Central memory CD8-positive, alpha-beta T cell (primary cell): ENCODE results near the gene RANGRF.
"Not testable (repeated sequence)": the region's sequence is repeated elsewhere in the genome, so short reads cannot be mapped to it uniquely, and the experiment has no call there.

Experiments
- ATAC-seq: fragments of 150-1000 bp; cut with Tn5 transposase; replicated peaks from 2 replicates; pipeline ENCODE4 v1.10.0; 2022; ENCODE audit warnings: mild to moderate bottlenecking, moderate FRiP score, moderate number of reproducible peaks; ENCODE audit not compliant: poor library complexity, severe bottlenecking; ENCODE audit errors: extremely low read depth
- DNase-seq, 2 donors: peaks; one replicate each; pipeline ENCODE4 v3.0.0; 2021; ENCODE audit warnings: low spot score in 2 of 2
- H3K27ac Mint-ChIP-seq: one replicate; pipeline ENCODE4 v1.8.0; 2022; ENCODE audit warnings: low read depth, mild to moderate bottlenecking, moderate library complexity, mixed read lengths
- H3K27me3 Mint-ChIP-seq: one replicate; pipeline ENCODE4 v1.8.0; 2022; ENCODE audit warnings: mixed read lengths
- H3K36me3 Mint-ChIP-seq: one replicate; pipeline ENCODE4 v1.8.0; 2022; ENCODE audit warnings: mild to moderate bottlenecking, moderate library complexity, mixed read lengths; ENCODE audit not compliant: insufficient read depth
- H3K4me1 Mint-ChIP-seq: one replicate; pipeline ENCODE4 v1.8.0; 2022; ENCODE audit warnings: mixed read lengths
- H3K4me3 Mint-ChIP-seq: one replicate; pipeline ENCODE4 v1.8.0; 2022; ENCODE audit warnings: mild to moderate bottlenecking, moderate library complexity, mixed read lengths
- H3K9me3 Mint-ChIP-seq: one replicate; pipeline ENCODE4 v1.8.0; 2022; ENCODE audit warnings: mixed read lengths

The RANGRF gene

DNA sequence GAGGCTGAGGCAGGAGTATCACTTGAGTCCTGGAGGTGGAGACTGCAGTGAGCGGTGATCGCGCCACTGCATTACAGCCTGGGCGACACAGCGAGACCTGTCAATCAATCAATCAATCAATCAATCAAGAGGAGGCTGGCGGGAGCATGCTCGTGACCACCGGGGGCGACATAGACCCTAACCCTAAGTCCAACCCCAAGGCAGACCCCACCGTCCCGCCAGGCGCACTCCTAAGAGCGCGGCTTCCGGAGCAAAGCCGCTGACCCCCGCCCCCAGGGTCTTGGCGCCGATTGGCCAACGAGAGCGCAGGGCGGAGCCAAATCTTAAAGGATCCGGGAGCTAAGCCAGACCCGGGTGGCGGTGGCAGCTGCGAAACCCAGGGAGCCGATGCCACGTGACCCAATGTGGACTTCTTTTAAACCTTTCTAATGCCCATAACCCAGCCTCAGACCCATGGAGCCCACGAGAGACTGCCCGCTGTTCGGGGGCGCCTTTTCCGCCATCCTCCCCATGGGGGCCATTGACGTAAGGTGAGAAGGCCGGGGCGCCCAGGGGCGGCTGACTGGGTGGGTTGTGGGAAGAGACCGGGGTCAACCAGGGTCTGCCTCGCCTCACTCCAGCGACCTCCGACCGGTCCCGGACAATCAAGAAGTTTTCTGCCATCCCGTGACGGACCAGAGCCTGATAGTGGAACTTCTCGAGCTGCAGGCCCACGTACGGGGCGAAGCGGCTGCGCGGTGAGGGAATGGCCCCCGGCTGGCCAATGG, at the start of gene RANGRF:
Gene RANGRF (plus strand): TSS at position 335 of the 767 bp plus-strand sequence. CDS start 119 bp downstream, at position 454.
- H3K27me3 Mint-ChIP-seq, result no peaks in the 10 kb centered on the region
- H3K27ac Mint-ChIP-seq, result peak within 1 kb of the TSS; percentile 91
- H3K4me3 Mint-ChIP-seq, result peak within 1 kb of the TSS; percentile 94
- no peaks in the 10 kb centered on the region for H3K9me3 Mint-ChIP-seq
- H3K36me3 Mint-ChIP-seq, result peaks cover 7% of the 10 kb centered on the region
- DNase-seq (peak; percentile 59 to 62), ATAC-seq (peak; percentile 87)
- H3K4me1 Mint-ChIP-seq, result peaks cover 54% of the 10 kb centered on the region

GRCh38 chr17:8243827-8244226, 44.6 kb upstream of the RANGRF start:
- Mint-ChIP-seq H3K27ac (no peak overlapping the region), H3K4me1 (peaks cover 51% of the 10 kb centered on the region), H3K4me3 (peak overlapping the region; percentile 38), H3K27me3 (no peaks in the 10 kb centered on the region), H3K9me3 (no peaks in the 10 kb centered on the region), H3K36me3 (peaks cover 79% of the 10 kb centered on the region)
- DNase-seq, result no peak
- no peak for ATAC-seq

DNA sequence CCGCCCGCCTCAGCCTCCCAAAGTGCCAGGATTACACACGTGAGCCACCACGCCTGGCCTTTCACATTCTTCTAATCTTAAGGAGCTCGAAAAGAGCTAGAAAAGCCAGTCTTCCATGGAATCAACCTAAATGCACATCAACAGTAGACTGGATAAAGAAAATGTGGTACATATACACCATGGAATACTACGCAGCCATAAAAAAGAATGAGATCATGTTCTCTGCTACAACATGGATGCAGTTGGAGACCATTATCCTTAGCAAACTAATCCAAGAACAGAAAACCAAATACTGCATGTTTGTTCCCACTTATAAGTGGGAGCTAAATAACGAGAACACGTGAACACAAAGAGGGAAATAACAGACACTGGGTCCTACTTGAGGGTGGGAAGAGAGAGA, 43.7 kb upstream of the RANGRF start:
- H3K4me3 Mint-ChIP-seq, result no peak overlapping the region
- no peak for DNase-seq
- no peaks in the 10 kb centered on the region for H3K27me3 Mint-ChIP-seq
- peaks cover 77% of the 10 kb centered on the region for H3K36me3 Mint-ChIP-seq
- peaks cover 60% of the 10 kb centered on the region for H3K4me1 Mint-ChIP-seq
- ATAC-seq, result no peak
- H3K27ac Mint-ChIP-seq, result no peak overlapping the region
- H3K9me3 Mint-ChIP-seq, result no peaks in the 10 kb centered on the region

DNA sequence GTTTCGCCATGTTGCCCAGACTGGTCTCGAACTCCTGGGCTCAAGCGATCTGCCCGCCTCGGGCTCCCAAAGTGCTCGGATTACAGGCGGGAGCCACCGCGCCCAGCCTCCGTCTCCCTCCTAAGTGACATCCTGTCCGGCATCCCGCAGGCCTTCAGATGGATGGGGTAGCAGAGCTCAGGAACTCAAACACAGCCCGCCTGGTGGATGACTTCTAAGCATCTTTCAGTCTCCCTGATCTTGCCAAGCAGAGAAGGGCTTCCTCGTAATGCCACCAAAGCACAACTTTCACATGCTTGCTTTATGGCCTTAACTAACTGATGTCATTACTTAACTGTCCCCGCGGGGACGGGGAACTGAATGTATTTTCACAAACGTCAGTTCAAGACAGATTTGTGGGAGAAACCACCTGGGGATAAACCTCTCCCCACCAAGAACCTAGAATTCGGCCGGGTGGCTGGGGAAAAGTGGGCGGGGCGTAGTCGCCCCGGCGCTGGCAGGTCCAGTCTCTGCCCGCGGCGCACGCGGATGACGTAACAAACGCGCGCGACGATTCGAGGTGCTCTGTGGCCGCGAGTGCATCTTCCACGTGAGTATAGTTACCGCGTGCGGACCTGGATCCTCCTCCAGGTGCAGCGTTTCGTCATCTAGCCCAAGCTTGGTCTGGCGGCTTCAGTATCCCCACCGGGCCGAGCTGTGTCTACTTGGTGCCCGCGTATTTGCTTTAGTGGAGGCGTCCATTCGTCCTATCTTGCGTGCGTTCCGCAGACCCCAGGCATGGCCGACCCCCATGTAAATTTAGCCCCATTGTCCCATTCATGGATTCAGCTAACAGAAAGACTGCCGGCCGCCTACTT, 39.5 kb upstream of the RANGRF start, which contains the start of gene PFAS:
Gene PFAS (plus strand): TSS at position 539 of the 857 bp plus-strand sequence. CDS start 4,649 bp downstream, outside the sequence.
- Mint-ChIP-seq H3K4me1 (peaks cover 58% of the 10 kb centered on the region), H3K36me3 (peaks cover 44% of the 10 kb centered on the region), H3K27ac (peak within 1 kb of the TSS; percentile 99), H3K9me3 (no peaks in the 10 kb centered on the region), H3K27me3 (no peaks in the 10 kb centered on the region), H3K4me3 (peak within 1 kb of the TSS; percentile 100)
- DNase-seq (peak; percentile 94), ATAC-seq (peak; percentile 34)

DNA sequence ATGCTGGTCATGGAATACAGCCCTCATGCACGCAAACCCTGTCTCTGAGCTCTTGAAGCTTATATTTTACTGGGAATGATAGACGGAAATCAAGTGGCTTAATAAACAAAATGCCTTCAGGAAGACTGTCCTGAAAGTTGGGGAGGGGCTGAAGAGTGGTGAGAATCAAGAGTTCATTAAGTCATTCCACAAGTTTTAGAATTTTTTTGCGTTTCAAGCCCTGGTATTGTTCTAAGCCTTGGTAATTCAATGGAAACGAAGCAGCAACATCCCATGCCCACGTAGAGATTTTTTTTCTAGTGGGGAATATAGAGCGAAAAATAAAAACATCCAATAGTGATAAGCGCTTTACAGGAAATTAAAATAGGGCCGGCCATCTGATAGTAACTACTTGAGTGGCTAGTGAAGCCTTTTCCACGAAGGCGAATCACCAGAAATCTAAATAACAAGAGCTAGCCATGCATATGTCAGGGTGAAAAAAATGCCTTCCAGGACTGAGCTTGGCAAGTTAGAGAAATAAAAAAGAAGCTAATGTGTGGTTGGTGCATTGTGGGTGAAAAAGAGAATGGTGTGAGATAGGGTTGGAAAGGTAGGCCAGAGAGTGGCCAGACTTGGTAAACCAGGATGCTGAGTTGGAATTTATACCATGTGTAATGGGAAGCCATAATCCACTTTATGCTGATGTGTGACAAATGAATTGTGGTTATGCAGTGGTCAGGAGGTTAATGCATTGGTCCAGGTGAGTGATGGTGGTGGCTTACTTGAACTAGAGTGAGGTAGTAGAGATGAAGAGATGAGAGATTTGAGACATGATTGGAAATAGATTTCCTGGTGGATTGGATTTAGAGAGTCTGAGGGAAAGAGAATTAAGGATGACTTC, 38.6 kb upstream of the RANGRF start:
- Mint-ChIP-seq H3K27ac (peak overlapping the region; percentile 99), H3K4me1 (peaks cover 49% of the 10 kb centered on the region), H3K9me3 (no peaks in the 10 kb centered on the region), H3K4me3 (peak overlapping the region; percentile 100), H3K36me3 (peaks cover 40% of the 10 kb centered on the region), H3K27me3 (no peaks in the 10 kb centered on the region)
- no peak for DNase-seq
- ATAC-seq, result no peak

GRCh38 chr17:8251411-8251810, 37.1 kb upstream of the RANGRF start:
- ATAC-seq, H3K9me3 Mint-ChIP-seq, H3K27me3 Mint-ChIP-seq, DNase-seq, H3K4me3 Mint-ChIP-seq, H3K27ac Mint-ChIP-seq: not testable (repeated sequence)
- H3K4me1 Mint-ChIP-seq, result peaks cover 34% of the 10 kb centered on the region
- peaks cover 29% of the 10 kb centered on the region for H3K36me3 Mint-ChIP-seq

DNA sequence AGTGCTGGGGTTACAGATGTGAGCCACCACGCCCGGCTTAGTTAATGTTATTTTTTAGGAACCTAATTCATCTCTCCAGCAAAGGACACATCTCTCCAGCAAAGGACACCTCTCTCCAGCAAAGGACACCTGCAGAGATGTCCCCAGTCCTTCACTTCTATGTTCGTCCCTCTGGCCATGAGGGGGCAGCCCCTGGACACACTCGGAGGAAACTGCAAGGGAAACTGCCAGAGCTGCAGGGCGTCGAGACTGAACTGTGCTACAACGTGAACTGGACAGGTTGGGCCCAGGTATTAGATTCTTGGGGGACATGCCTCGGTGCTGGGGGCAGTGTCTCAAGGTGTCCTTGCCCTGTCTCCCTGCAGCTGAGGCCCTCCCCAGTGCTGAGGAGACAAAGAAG, 34.7 kb upstream of the RANGRF start:
- Mint-ChIP-seq H3K27me3 (no peaks in the 10 kb centered on the region), H3K4me3 (no peak overlapping the region), H3K36me3 (peaks cover 9% of the 10 kb centered on the region), H3K27ac (no peak overlapping the region), H3K4me1 (peaks cover 19% of the 10 kb centered on the region), H3K9me3 (no peaks in the 10 kb centered on the region)
- DNase-seq, result no peak
- no peak for ATAC-seq

- no peaks in the 10 kb centered on the region for H3K9me3 Mint-ChIP-seq
- no peaks in the 10 kb centered on the region for H3K27me3 Mint-ChIP-seq
- H3K4me1 Mint-ChIP-seq, result peaks cover 8% of the 10 kb centered on the region
- H3K27ac Mint-ChIP-seq, result no peak overlapping the region
- ATAC-seq (no peak), DNase-seq (no peak)
- no peak overlapping the region for H3K4me3 Mint-ChIP-seq
- peaks cover 6% of the 10 kb centered on the region for H3K36me3 Mint-ChIP-seq
Observed at GRCh38 chr17:8254881-8255280, 33.6 kb upstream of the RANGRF start.

DNA sequence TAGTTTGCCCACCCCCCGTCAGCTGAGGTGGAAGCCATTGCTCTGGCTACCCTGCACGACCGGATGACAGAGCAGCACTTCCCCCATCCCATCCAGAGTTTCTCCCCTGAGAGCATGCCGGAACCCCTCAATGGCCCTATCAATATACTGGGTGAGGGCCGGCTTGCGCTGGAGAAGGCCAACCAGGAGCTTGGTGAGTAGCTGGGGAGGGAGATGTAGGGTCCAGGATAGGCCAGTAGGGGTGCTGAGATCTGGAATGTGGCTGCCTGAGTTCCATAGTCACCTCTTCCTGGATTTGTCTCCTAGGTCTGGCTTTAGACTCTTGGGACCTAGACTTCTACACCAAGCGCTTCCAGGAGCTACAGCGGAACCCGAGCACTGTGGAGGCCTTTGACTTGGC, 33.0 kb upstream of the RANGRF start:
- no peak for DNase-seq
- Mint-ChIP-seq H3K9me3 (no peaks in the 10 kb centered on the region), H3K27me3 (no peaks in the 10 kb centered on the region), H3K27ac (no peak overlapping the region), H3K36me3 (peaks cover 6% of the 10 kb centered on the region), H3K4me3 (no peak overlapping the region), H3K4me1 (peaks cover 2% of the 10 kb centered on the region)
- no peak for ATAC-seq

- no peak overlapping the region for H3K4me3 Mint-ChIP-seq
- H3K27ac Mint-ChIP-seq, result no peak overlapping the region
- H3K9me3 Mint-ChIP-seq, result no peaks in the 10 kb centered on the region
- H3K36me3 Mint-ChIP-seq, result peaks cover 6% of the 10 kb centered on the region
- no peaks in the 10 kb centered on the region for H3K27me3 Mint-ChIP-seq
- DNase-seq (no peak), ATAC-seq (no peak)
- H3K4me1 Mint-ChIP-seq, result no peaks in the 10 kb centered on the region
Observed at GRCh38 chr17:8256291-8256690, 32.2 kb upstream of the RANGRF start.

GRCh38 chr17:8256691-8257090, 31.8 kb upstream of the RANGRF start:
- no peak for ATAC-seq
- peaks cover 6% of the 10 kb centered on the region for H3K36me3 Mint-ChIP-seq
- DNase-seq, result no peak
- no peaks in the 10 kb centered on the region for H3K27me3 Mint-ChIP-seq
- no peaks in the 10 kb centered on the region for H3K9me3 Mint-ChIP-seq
- H3K4me1 Mint-ChIP-seq, result no peaks in the 10 kb centered on the region
- no peak overlapping the region for H3K27ac Mint-ChIP-seq
- no peak overlapping the region for H3K4me3 Mint-ChIP-seq

DNA sequence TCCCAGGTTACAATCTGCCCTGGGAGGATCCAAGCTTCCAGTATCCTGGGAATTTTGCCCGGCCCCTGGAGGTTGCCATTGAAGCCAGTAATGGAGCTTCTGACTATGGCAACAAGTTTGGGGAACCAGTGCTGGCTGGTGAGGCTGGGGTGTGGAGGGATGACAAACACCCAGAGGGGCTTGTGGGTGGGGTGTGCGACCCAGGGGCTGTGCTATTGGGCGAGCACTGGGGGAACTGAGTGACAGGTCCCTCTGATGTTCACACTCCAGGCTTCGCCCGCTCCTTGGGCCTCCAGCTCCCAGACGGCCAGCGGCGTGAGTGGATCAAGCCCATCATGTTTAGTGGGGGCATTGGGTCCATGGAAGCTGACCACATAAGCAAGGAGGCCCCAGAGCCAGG, 30.7 kb upstream of the RANGRF start:
- H3K27ac Mint-ChIP-seq, result no peak overlapping the region
- no peaks in the 10 kb centered on the region for H3K4me1 Mint-ChIP-seq
- H3K4me3 Mint-ChIP-seq, result no peak overlapping the region
- H3K9me3 Mint-ChIP-seq, result no peaks in the 10 kb centered on the region
- peaks cover 9% of the 10 kb centered on the region for H3K36me3 Mint-ChIP-seq
- ATAC-seq, result no peak
- no peak for DNase-seq
- no peaks in the 10 kb centered on the region for H3K27me3 Mint-ChIP-seq
